T-helper 1 cell treated with Interleukin-12 subunit alpha and Interleukin-12 subunit beta and Interleukin-4 antibody, amounts not matched to agents 30 ng/mL and 1 ng/mL, for 36 hours (primary cell): ENCODE results near the gene RALGPS1. TPM values are rescaled to one million over a fixed set of nuclear protein-coding genes. Genes with fewer than 3 reads are reported as not detected.

Experiments
- intact Hi-C: fragments of 100-400 bp; cut with micrococcal nuclease; formaldehyde crosslinking; loops from one replicate; pipeline ENCODE4 v1.15.1; 2024
- total RNA-seq: library from RNA; stranded (reverse); gene quantifications from 2 replicates; pipeline ENCODE4 v1.2.3, GENCODE V29; 2022

The RALGPS1 gene
- total RNA-seq, 1 donor from 2014 or later = 3.8 TPM

DNA sequence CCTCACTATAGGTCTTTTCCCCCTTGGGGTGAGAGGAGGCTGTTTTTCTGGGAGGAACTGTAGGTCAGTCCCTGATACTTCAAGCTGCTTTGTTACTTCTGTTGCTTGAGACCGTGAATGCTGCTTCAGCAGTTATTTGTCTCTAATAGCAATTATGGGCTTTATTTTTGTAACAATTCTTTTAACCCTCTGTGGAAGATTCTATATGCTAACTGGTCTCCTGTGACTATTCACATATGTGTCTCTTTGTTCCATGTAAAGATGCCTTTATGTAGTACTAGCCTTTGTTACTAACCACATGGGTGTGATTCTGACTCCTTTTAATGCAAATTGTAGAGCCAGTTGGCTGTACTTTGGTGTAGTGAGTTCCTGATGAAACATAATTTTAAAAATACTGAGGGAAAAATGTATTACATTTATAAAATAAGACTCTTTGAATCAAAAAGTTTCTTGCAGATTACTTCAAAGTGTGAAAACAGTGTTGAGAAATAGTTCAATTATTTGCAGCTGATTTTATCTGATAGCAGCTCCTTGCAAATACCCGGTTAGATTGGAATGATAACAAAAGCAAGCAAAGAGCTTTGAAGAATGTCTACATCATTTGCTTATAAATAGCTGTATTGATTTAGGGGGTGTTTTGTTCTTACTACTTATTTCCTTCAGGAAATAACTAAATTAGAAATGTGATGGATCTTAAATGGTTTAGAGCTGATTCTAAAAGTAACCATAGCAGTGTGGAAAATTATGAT, 161.2 kb downstream of the RALGPS1 start:
- intact Hi-C loops = no loop called here

DNA sequence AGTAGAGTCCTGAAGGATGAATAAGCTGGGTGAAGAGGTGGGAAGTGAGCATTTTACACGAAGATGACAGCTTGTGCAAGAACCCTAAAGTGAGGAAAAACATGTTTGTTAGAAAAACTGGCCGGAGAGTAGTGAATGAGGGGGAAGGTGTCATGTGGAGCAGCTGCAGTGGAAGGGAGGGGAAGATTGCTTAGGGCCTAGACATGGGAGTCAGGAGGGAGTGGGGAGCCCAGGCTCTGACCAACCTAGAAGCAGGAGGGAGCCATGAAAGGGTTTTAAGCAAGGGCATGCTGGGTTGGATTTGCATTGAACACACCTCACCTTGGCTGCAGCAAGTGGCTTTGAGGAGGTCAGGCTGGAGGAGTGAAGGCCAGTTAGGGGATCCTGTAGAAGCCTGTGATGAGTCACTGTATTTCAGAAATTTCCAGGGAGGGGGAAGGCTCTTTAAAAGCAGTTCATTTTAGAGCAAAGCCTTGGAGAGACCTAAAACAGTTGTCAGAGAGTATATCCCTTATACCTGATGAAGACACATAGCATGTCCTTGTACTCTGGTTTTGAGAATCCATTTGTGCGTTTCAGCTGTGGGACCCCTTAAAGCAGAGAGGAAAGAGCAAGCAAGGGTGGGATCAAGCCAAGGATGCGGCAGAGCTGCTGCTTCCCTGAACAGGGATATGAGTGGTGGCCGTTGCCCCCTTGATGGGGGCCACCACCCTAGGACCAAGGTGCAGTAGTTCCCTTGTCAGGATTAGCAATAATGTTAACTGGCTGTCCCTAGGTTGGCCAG, 162.5 kb downstream of the RALGPS1 start:
- intact Hi-C loops = no loop called here

DNA sequence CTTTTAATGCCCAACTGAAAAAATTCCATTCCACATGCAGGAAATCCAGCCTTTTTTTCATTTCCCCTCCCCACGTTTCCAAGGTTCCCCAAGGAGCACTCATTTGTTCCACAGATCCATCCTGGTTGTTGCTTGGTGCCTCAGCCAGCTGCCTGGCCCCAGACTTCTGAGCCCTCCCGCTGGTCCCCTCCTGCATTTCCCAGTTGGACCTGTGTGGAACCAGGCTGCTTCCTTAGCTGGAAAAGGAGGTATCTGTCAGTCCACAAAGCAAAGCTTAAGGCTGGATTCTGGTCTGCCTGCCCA, 163.0 kb downstream of the RALGPS1 start:
- intact Hi-C loops = no loop called here

- intact Hi-C loops = no loop called here
Measured at GRCh38 chr9:127078336-127078735, 163.8 kb downstream of the RALGPS1 start.

DNA sequence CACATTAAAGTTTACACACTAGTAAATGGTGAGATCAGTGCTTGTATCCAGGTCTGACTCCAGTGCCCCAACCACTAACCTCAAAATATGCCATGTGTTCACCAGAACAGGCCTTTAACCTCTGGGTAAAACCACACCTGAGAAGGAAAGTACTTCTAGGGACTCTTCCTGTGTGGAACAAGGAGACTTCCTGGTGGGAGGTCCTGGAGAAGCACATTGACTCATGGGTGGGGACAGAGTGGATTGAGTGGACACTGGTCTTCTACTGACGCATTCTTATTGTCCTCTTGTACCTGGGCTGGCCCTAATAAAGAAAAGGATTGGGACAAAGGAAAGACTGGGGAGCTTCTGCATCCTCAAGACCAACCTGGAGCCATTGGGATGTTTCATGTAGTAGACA, 164.4 kb downstream of the RALGPS1 start:
- intact Hi-C loops = no loop called here

DNA sequence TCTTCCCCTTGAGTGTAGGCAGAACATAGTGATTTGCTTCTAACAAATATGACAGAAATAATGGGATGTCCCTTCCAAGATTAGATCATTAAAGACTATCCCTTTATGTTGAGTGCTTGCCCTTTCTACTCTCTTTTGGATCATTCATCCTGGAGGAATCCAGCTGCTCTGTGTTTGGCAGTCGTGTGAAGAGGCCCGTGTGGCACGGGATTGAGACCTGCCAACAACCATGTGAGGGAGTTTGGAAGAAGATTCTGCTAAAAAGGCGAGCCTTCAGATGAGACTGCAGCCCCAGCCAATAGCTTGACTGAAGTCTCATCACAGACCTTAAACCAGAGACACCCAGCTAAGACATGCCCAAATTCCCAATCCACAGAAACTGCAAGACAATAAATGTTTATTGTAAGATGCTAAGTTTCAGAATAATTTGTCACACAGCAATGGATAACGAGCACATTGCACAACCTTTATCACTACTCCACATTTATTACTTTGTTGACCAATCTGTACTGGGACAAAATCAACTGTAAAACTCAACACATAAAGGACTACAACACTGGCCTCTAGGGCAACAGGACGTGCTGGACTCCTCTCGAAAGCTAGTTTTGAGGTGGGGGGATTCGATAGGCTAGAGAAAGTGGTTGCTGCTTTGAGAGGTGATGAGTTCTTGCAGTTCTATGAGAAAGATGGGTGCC, 165.0 kb downstream of the RALGPS1 start:
- intact Hi-C loops = no loop called here

DNA sequence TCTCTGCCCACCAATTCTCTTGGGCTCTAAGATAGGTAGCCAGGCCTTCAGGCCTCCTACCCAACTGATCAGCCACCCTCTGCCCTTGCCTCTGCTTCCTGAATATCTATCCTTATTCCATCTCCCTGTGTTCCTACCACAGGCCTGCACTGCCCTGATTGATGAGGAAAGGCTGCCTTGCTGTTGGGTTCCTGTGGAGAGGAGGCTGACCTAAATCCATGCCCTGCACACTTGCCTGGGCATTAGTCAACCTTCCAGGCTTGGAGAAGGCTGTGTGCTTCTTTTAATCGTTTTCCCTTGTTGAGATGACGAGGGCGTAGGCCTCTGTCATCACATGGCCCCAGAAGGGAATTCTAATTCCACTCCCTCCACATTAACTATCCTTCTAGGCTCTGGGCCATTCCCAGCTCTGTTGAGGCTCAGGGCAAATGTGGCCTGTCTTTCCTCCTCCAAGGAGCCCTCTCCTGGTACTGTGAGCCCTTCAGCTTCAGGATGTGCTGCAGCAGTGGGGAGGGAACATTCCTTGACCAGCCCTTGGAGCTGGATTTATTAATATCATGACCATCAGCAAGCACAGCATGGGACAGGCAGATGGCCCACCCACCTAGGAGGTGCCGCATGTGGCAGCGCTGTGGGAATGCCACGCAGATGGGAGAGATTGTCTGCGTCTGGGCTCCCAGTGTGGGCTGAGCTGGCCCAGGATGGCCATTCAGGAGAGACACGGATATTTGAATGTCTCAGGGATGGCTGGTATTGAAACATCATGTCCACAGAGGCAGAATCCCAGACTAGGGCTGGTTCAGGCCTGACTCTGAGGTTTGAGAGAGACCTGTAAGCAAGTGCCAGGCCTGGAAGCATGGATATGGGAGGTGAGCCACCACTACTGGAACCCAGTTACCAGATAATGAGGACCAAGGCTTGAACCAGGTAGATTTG, 166.9 kb downstream of the RALGPS1 start:
- intact Hi-C loops = no loop called here

DNA sequence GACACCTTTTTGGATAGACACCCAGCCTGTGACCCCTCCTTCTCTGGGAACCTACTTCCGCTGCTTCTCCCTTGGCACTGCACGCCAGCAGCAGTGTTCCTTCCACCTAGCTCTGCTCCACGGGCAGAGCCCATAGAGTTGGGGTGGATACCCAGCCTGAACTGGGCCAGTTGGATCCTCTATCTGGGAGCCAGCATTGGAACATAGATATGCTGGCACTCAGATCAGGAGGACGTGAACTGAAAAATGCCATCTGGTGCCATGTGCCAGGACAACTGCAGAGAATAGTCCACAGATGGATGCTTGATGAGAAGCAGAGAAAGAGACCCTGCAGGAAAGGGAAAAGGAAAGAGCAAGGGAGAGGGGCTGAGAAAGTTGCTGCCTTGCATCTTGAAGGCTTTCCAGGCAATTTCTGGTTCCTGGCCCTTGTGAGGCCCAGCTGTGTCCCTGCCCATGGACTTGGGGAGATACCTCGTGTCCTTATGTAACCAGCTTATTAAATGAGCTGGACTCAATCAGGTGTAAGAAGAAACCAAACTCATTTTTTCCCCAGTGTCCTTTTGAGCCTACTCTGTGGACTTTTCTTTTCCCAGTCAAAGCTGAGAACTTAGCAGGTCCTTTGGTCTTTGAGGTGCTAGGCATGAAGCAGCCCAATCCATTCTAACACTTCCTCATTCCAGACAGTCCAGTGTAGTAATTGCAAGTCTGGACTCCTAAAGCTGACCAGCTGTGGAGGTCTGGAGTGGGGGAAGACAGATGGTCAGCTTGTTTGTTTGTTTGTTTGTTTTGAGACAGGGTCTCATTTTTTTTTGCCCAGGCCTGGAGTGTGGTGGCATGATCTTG, 168.8 kb downstream of the RALGPS1 start:
- intact Hi-C loops = no loop called here

GRCh38 chr9:127084076-127085039, 169.8 kb downstream of the RALGPS1 start:
- intact Hi-C loops = no loop called here

GRCh38 chr9:127085186-127085585, 170.6 kb downstream of the RALGPS1 start:
- intact Hi-C loops = no loop called here

DNA sequence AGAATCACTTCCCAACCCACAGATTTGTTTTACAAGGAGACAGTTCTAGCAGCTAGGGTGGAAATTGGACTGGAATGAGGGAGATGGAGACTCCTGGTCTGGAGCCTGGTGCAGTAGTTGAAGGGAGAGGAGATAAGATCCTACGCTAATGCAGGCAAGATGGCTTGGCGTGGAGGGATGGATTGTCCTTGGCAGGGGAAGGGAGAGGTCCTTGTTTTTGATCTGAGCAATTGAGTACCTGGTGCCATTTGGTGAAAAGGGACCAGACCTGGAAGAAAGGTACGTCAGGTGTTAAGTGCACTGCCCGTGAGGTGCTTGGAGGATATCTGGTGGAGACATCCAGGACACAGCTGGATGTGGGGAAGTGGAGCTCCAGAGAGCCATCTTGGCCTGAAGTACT, 172.2 kb downstream of the RALGPS1 start:
- intact Hi-C loops = no loop called here

GRCh38 chr9:127087411-127087810, 172.8 kb downstream of the RALGPS1 start:
- intact Hi-C loops = no loop called here

- intact Hi-C loops = no loop called here
Measured at GRCh38 chr9:127087836-127088235, 173.3 kb downstream of the RALGPS1 start.

DNA sequence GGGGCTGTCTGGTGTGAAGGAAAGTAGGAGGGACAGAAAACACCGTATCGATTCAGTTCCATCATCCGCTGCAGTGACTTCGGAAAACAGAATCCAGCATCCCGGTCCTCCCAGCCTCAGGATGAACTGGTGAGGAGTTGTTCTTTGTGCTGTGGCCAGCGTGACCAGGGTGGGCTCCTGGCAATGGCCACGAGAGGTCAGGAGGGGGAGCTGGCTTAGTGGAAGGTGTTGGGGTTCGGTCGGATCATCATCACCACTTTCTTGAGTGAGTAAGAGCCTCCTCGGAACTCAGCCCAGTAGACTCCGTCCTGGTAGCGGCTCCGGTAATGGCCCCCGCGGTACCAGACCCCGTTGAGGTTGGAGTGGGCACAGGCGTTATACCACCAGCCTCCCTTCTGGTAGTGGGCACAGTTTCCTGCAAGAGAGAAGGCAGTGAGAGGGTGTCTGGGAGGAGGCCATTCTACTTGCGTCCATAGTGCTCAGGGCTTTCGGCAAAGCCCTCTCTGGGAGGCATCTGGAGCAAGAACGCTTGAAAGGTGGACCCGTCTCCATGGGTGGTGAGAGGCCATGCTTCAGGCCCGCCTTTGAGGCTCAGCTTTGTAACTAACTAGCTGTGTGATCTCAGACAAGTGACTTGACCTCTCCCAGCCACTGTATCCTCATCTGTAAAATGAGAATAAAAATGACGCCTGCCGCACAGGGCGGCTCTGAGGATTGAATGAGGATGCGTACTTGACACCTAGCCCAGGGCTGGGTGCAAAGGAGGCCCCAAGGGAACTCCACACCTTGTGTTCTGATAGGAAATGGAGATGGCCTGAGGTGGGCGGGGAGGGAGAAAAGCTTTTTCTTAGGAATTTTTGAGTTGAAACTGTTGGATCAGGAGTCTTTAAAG, 174.4 kb downstream of the RALGPS1 start:
- intact Hi-C loops = no loop called here

DNA sequence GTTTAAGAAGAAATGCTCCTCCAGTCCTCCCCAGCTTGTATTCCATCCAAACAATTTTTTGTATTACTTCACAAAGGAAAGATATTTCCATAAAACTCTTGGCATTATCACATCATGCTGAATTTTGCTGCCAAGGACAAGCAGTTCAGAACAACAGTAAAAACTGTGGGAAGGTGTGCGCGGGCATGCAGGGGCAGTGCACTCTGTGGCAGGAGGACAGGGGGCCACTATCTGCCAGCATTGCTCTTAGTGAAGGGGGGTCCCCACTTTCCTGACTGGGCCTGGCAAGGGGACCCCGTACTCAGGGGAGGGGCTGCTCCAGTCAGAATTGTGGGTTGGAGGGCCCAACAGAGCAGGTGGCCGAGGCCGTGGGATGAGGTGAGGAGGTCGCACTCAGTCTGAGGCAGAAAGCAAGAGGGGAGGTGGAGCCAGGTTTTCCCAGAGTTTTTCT, 175.1 kb downstream of the RALGPS1 start:
- intact Hi-C loops = no loop called here

- intact Hi-C loops = no loop called here
Measured at GRCh38 chr9:127090341-127090985, 175.9 kb downstream of the RALGPS1 start.

DNA sequence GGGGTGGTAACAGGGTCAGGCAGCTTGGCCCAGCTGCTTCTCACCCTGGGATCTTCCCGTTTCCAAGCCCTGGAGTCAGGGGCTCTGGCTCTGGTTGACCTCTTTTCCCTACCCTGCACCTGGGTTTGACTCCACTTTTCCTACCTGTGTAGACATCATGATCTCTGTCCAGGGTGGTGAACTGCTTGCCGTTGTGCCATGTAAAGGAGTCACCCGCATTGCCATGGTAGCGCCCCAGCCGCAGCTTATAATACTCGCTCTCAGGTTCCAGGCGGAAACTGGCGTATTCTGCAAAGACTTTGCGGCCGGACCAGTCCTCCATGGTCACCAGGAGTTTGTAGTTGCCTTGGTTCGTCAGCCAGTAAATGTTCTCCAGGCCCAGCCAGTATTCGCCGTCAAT, 176.9 kb downstream of the RALGPS1 start:
- intact Hi-C loops = no loop called here
